Memory B cell (primary cell): ENCODE data around the gene PIGZ.

Source experiments
- ATAC-seq: fragments of 150-1000 bp; cut with Tn5 transposase; 2 replicates; pipeline ENCODE4 v1.10.0; 2021; ENCODE audit warnings: low read depth, mild to moderate bottlenecking, moderate library complexity
- DNase-seq, 2 donors: peaks; one replicate each; pipeline ENCODE4 v3.0.0; 2022; ENCODE audit warnings: low spot score in 2 of 2
- H3K27ac Mint-ChIP-seq: one replicate; pipeline ENCODE4 v1.8.0; 2022; ENCODE audit warnings: mild to moderate bottlenecking, moderate library complexity, mixed read lengths
- H3K27me3 Mint-ChIP-seq: one replicate; pipeline ENCODE4 v1.8.0; 2022; ENCODE audit warnings: mixed read lengths
- H3K36me3 Mint-ChIP-seq: one replicate; pipeline ENCODE4 v1.8.0; 2022; ENCODE audit warnings: mild to moderate bottlenecking, mixed read lengths
- H3K4me1 Mint-ChIP-seq: one replicate; pipeline ENCODE4 v1.8.0; 2022; ENCODE audit warnings: mixed read lengths
- H3K4me3 Mint-ChIP-seq: one replicate; pipeline ENCODE4 v1.8.0; 2022; ENCODE audit warnings: mild to moderate bottlenecking, moderate library complexity, mixed read lengths
- H3K9me3 Mint-ChIP-seq: one replicate; pipeline ENCODE4 v1.8.0; 2022; ENCODE audit warnings: mixed read lengths

Gene PIGZ

GRCh38 chr3:196975349-196975748 lies 6.7 kb upstream of the PIGZ start:
- H3K9me3 Mint-ChIP-seq: no peaks in the 10 kb centered on the region
- H3K4me3 Mint-ChIP-seq: no peak overlapping the region
- H3K27me3 Mint-ChIP-seq: no peaks in the 10 kb centered on the region
- H3K4me1 Mint-ChIP-seq: peaks cover 7% of the 10 kb centered on the region
- H3K27ac Mint-ChIP-seq: no peak overlapping the region
- DNase-seq (no peak), ATAC-seq (no peak)
- no peaks in the 10 kb centered on the region for H3K36me3 Mint-ChIP-seq

- Mint-ChIP-seq H3K4me3 (no peak overlapping the region), H3K36me3 (no peaks in the 10 kb centered on the region)
These were observed 6.0 kb upstream of the PIGZ start for GRCh38 chr3:196974661-196975060.

GRCh38 chr3:196971094-196971698 lies 2.6 kb upstream of the PIGZ start:
- Mint-ChIP-seq H3K4me3 (peak overlapping the region; percentile 83), H3K27ac (no peak overlapping the region), H3K36me3 (no peaks in the 10 kb centered on the region), H3K27me3 (no peaks in the 10 kb centered on the region), H3K9me3 (no peaks in the 10 kb centered on the region), H3K4me1 (peaks cover 12% of the 10 kb centered on the region)
- ATAC-seq (no peak), DNase-seq (no peak)

More at GRCh38 chr3:196974661-196975060, 6.0 kb upstream of the PIGZ start:
- no peak overlapping the region for H3K27ac Mint-ChIP-seq
- no peaks in the 10 kb centered on the region for H3K9me3 Mint-ChIP-seq
- peaks cover 8% of the 10 kb centered on the region for H3K4me1 Mint-ChIP-seq
- no peaks in the 10 kb centered on the region for H3K27me3 Mint-ChIP-seq
- no peak for DNase-seq
- no peak for ATAC-seq

GRCh38 chr3:196970547-196971093 lies 2.0 kb upstream of the PIGZ start:
- DNase-seq (no peak), ATAC-seq (no peak)
- H3K9me3 Mint-ChIP-seq: no peaks in the 10 kb centered on the region
- H3K36me3 Mint-ChIP-seq: no peaks in the 10 kb centered on the region
- no peaks in the 10 kb centered on the region for H3K27me3 Mint-ChIP-seq
- H3K4me3 Mint-ChIP-seq: peak overlapping the region; percentile 83
- H3K27ac Mint-ChIP-seq: peak overlapping the region; percentile 12
- H3K4me1 Mint-ChIP-seq: peaks cover 12% of the 10 kb centered on the region

GRCh38 chr3:196969660-196970546 lies 1.3 kb upstream of the PIGZ start:
- Mint-ChIP-seq H3K4me3 (peak overlapping the region; percentile 83), H3K27me3 (no peaks in the 10 kb centered on the region), H3K27ac (peak overlapping the region; percentile 12), H3K4me1 (peaks cover 15% of the 10 kb centered on the region), H3K36me3 (no peaks in the 10 kb centered on the region), H3K9me3 (no peaks in the 10 kb centered on the region)
- DNase-seq (peak; percentile 73 to 87), ATAC-seq (peak; percentile 72)

GRCh38 chr3:196969134-196969659 lies 564 bp upstream of the PIGZ start:
- ATAC-seq (peak; percentile 54), DNase-seq (peak; percentile 48 to 63)
- Mint-ChIP-seq H3K9me3 (no peaks in the 10 kb centered on the region), H3K27ac (no peak overlapping the region), H3K4me3 (peak overlapping the region; percentile 91), H3K36me3 (no peaks in the 10 kb centered on the region), H3K4me1 (peaks cover 15% of the 10 kb centered on the region), H3K27me3 (no peaks in the 10 kb centered on the region)

- DNase-seq (no peak), ATAC-seq (no peak)
- Mint-ChIP-seq H3K27ac (no peak overlapping the region), H3K4me1 (peaks cover 26% of the 10 kb centered on the region), H3K36me3 (no peaks in the 10 kb centered on the region), H3K4me3 (peak overlapping the region; percentile 70), H3K9me3 (no peaks in the 10 kb centered on the region), H3K27me3 (no peaks in the 10 kb centered on the region)
These were observed 1.0 kb downstream of the PIGZ start for GRCh38 chr3:196967412-196968232.

- Mint-ChIP-seq H3K36me3 (no peaks in the 10 kb centered on the region), H3K27ac (no peak overlapping the region), H3K27me3 (no peaks in the 10 kb centered on the region), H3K9me3 (no peaks in the 10 kb centered on the region), H3K4me1 (peaks cover 34% of the 10 kb centered on the region), H3K4me3 (peak overlapping the region; percentile 14)
- DNase-seq: no peak
- ATAC-seq: no peak
These were observed 1.9 kb downstream of the PIGZ start for GRCh38 chr3:196966526-196967401.

GRCh38 chr3:196965804-196966173 lies 2.8 kb downstream of the PIGZ start:
- H3K9me3 Mint-ChIP-seq: no peaks in the 10 kb centered on the region
- no peaks in the 10 kb centered on the region for H3K27me3 Mint-ChIP-seq
- H3K36me3 Mint-ChIP-seq: no peaks in the 10 kb centered on the region
- ATAC-seq (no peak), DNase-seq (no peak)
- no peak overlapping the region for H3K27ac Mint-ChIP-seq
- peaks cover 32% of the 10 kb centered on the region for H3K4me1 Mint-ChIP-seq
- no peak overlapping the region for H3K4me3 Mint-ChIP-seq

- no peak for DNase-seq
- H3K9me3 Mint-ChIP-seq: no peaks in the 10 kb centered on the region
- H3K27ac Mint-ChIP-seq: no peak overlapping the region
- ATAC-seq: no peak
- no peak overlapping the region for H3K4me3 Mint-ChIP-seq
- peaks cover 26% of the 10 kb centered on the region for H3K4me1 Mint-ChIP-seq
- no peaks in the 10 kb centered on the region for H3K36me3 Mint-ChIP-seq
- no peaks in the 10 kb centered on the region for H3K27me3 Mint-ChIP-seq
These were observed 3.4 kb downstream of the PIGZ start for GRCh38 chr3:196965112-196965803.

- H3K36me3 Mint-ChIP-seq: no peaks in the 10 kb centered on the region
- H3K4me3 Mint-ChIP-seq: no peak overlapping the region
- ATAC-seq (no peak), DNase-seq (no peak)
- peak overlapping the region; percentile 18 for H3K27ac Mint-ChIP-seq
- H3K4me1 Mint-ChIP-seq: peaks cover 26% of the 10 kb centered on the region
- no peaks in the 10 kb centered on the region for H3K27me3 Mint-ChIP-seq
- H3K9me3 Mint-ChIP-seq: no peaks in the 10 kb centered on the region
These were observed 5.0 kb downstream of the PIGZ start for GRCh38 chr3:196963631-196963953.

- Mint-ChIP-seq H3K9me3 (no peaks in the 10 kb centered on the region), H3K4me1 (peaks cover 24% of the 10 kb centered on the region), H3K4me3 (peak overlapping the region; percentile 78), H3K36me3 (no peaks in the 10 kb centered on the region), H3K27ac (peak overlapping the region; percentile 18), H3K27me3 (no peaks in the 10 kb centered on the region)
- DNase-seq: peak in 1 of 2 donors; percentile 25
- ATAC-seq: peak; percentile 90
These were observed 5.6 kb downstream of the PIGZ start for GRCh38 chr3:196962930-196963630.
